H1 (cell line): ENCODE results near the gene SLC12A4. TPM values are rescaled to one million over a fixed set of nuclear protein-coding genes. Genes with fewer than 3 reads are reported as not detected.

Experiments used
- CHD7 ChIP-seq: fragments of 300-600 bp; sonication (generic); IDR thresholded peaks from 2 replicates; pipeline ENCODE4 v1.7.1; 2012; ENCODE audit warnings: low read length, moderate library complexity, mild to moderate bottlenecking, inconsistent platforms; ENCODE audit not compliant: insufficient replicate concordance
- CTBP2 ChIP-seq: IDR thresholded peaks from 2 replicates; pipeline ENCODE4 v1.7.0; 2011; ENCODE audit warnings: borderline replicate concordance, mild to moderate bottlenecking, moderate library complexity, mixed read lengths, low read length; ENCODE audit not compliant: insufficient read depth, insufficient read length
- CTCF ChIP-seq, 3 experiments: IDR thresholded peaks; 1 replicate in 2 of 3; 2 replicates in 1 of 3; pipeline versions ENCODE4 v1.5.1 to v1.6.1; 2011; ENCODE audit warnings: low read length in 3 of 3, mild to moderate bottlenecking in 3 of 3, inconsistent platforms in 2 of 3, low read depth in 1 of 3, moderate library complexity in 1 of 3; ENCODE audit not compliant: insufficient read depth in 1 of 3; ENCODE audit errors: control extremely low read depth in 1 of 3
- EZH2 ChIP-seq: fragments of 200-600 bp; sonication (generic); IDR thresholded peaks from 2 replicates; pipeline ENCODE4 v1.7.1; 2012; ENCODE audit warnings: low read depth, mild to moderate bottlenecking, moderate library complexity, low read length, inconsistent platforms; ENCODE audit not compliant: severe bottlenecking
- SIRT6 ChIP-seq: IDR thresholded peaks from one replicate; pipeline ENCODE4 v1.7.1; 2012; ENCODE audit warnings: low read length, inconsistent platforms
- SRF ChIP-seq: IDR thresholded peaks from 2 replicates; pipeline ENCODE4 v1.6.1; 2011; ENCODE audit warnings: mild to moderate bottlenecking, low read depth, low read length, moderate library complexity
- TAF7 ChIP-seq: optimal IDR thresholded peaks from 2 replicates; pipeline ENCODE3; 2011; ENCODE audit warnings: low read depth, mild to moderate bottlenecking, inconsistent platforms, low read length, moderate library complexity, borderline replicate concordance
- polyA plus RNA-seq, 7 experiments: library from polyadenylated mRNA; depleted of rRNA in 3 of 7; stranded (reverse) in 5 of 7; unstranded in 2 of 7; fragments of >200 nt in 5 of 7; fragments of 200-250 nt in 2 of 7; gene quantifications; 1 replicate in 5 of 7; 2 replicates in 1 of 7; 4 replicates in 1 of 7; pipeline versions ENCODE4 v1.2.1 to v1.2.3, GENCODE V29; 2011 to 2013; ENCODE audit warnings: missing spikeins in 2 of 7, mixed read lengths in 2 of 7
- total RNA-seq: library from RNA; stranded (reverse); fragmentation: NEBNext Ultra II Directional; extraction: Animal tissue kit (Norgen Biotek cat#: 25700); gene quantifications from 2 replicates; pipeline ENCODE4 v1.2.1, GENCODE V29; 2021

The SLC12A4 gene
- total and polyA plus RNA-seq, 2 of the 8 experiments (the other 6 are each of a cell fraction or from before 2014, with no cell fraction given): 41.3 to 49.3 TPM

DNA sequence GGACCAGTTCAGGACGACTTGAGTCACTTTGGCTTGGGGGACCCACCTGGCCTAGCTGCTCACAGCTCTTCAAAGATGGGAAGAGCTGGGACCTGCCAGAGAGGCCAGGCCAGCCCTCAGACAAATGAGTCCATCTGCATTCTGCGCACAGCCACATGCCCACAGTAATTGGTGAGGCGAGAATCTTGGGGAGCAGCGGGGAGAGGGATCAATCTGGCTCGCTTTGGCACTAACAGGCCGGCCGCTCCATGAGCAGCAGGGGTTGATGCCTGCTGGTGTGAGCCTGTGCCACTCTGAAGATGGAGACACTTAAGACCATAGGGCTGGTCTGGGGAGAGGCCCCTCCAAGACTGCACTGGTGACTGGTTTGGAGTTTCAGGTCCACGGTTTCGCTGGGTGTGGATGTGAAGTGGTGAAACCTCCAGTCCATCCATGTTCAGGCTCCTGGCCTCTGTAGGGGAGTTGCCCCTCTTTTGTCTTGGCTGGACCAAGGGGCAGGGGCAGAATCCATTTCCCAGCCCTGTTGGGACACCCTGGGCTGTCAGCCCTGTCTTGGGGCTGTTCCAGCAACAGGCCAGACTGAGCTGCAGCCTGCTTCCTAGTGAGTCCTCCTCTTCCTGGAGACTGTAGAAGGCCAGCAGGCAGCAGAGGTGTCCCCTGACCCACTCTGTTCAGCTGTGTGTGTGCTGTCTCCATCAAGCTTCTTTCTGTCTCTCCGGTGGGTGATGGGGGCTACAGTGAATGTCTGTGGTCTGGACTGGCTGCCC lies 44.1 kb downstream of the SLC12A4 start (continued):
- TF ChIP-seq CHD7: no peak
- no peak for TF ChIP-seq TAF7
- no peak for TF ChIP-seq SRF
- no peak for TF ChIP-seq CTBP2
- TF ChIP-seq EZH2: no peak
- TF ChIP-seq CTCF (IDR thresholded peaks at IDR 0.05; ENCODE audit: control extremely low read depth in 1 of 3, insufficient read depth in 1 of 3, low read depth in 1 of 3, low read length in 3 of 3): no peak
- TF ChIP-seq SIRT6: no peak
